ENCODE data around the gene SURF4. TPM values are rescaled to one million over a fixed set of nuclear protein-coding genes. Genes with fewer than 3 reads are reported as not detected.

The SURF4 gene
- total RNA-seq, 4 donors from 2014 or later, result 141 to 266 (median 230) TPM

DNA sequence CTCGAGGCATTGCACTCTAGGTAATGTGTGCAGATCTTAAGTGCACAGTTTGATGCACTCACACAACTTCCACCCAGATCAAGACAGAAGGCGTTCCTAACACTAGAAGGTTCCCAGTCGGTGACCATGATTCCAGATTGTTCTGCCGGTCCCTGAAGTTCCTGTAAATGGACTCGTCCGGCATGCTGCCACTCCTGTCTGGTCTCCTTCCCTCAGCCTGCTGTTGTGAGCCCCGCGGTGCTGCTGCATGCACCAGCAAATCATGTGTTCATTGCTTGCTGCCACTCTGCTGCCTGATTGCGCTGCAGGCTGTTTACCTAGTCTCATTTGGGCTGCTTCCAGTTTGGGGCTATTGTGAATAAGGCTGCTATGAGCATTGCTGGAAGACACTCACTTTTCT, 11.8 kb upstream of the SURF4 start:
- TF ChIP-seq CTCF (IDR thresholded peaks at IDR 0.05), result no peak
- DNase-seq (ENCODE audit: low spot score) (no peak), ATAC-seq (ENCODE audit: low FRiP score) (no peak)

DNA sequence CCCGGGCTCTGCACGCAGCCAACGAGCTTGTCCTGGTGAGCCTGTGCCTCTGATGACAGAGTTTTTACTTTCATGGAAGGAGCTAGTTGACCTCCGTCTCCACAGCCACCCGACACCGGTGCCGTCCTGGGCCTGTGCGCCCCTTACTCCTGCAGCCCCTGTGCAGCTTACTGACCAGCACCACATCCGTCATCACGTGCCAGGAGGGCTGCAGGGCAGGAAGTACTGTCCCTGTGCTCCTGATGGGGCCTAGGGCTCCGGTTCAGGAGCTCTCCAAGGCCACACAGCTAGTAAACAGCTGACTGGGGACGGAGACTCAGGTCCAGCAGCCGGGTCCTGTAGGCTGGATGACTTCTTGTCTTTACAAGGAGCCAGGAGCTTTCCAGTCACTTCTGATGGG, 10.5 kb upstream of the SURF4 start:
- no peak for TF ChIP-seq CTCF (IDR thresholded peaks at IDR 0.05)
- ATAC-seq (ENCODE audit: low FRiP score), result no peak

DNA sequence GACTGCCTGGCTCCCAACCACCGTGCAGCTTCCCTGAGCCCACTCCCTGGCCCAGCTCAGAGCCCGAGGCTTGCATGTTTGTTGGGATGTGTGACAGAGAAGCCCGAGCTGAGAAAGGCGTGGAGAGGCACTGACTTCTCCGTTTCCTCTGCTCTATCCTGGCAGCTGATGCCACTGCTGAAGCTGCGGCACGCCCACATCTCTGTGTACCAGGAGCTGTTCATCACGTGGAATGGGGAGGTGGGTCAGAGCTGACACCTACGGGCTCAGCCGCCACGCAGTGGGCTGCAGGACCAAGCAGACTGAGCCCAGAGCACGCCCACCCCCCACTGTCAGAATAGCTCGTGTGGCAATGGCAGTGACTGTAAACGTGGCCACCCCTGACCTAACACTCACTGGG, 9.6 kb upstream of the SURF4 start:
- TF ChIP-seq CTCF (IDR thresholded peaks at IDR 0.05), result no peak
- ATAC-seq (ENCODE audit: low FRiP score), result no peak
- no peak for DNase-seq (ENCODE audit: low spot score)

More for the DNA sequence above, 10.5 kb upstream of the SURF4 start:
- no peak for DNase-seq (ENCODE audit: low spot score)

GRCh38 chr9:133384736-133385321, 9.0 kb upstream of the SURF4 start:
- TF ChIP-seq CTCF (IDR thresholded peaks at IDR 0.05), result no peak

DNA sequence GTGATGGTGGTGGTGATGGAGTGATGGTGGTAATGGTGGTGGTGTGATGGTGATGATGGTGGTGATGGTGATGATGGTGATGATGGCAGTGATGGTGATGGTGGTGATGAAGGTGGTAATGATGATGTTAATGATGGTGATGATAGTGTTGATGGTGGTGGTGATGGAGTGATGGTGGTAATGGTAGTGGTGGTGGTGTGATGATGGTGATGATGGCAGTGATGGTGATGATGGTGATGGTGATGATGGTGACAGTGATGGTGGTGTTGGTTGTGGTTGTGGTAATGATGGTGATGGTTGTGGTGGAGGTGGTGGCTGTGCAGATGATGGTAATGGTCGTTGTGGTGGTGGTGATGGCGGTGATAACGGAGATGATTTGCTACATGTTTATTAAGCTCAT, 7.6 kb upstream of the SURF4 start:
- no peak for DNase-seq (ENCODE audit: low spot score)
- no peak for TF ChIP-seq CTCF (IDR thresholded peaks at IDR 0.05)
- ATAC-seq (ENCODE audit: low FRiP score), result no peak

More at GRCh38 chr9:133384736-133385321, 9.0 kb upstream of the SURF4 start:
- DNase-seq (ENCODE audit: low spot score), result no peak
- ATAC-seq (ENCODE audit: low FRiP score), result no peak

DNA sequence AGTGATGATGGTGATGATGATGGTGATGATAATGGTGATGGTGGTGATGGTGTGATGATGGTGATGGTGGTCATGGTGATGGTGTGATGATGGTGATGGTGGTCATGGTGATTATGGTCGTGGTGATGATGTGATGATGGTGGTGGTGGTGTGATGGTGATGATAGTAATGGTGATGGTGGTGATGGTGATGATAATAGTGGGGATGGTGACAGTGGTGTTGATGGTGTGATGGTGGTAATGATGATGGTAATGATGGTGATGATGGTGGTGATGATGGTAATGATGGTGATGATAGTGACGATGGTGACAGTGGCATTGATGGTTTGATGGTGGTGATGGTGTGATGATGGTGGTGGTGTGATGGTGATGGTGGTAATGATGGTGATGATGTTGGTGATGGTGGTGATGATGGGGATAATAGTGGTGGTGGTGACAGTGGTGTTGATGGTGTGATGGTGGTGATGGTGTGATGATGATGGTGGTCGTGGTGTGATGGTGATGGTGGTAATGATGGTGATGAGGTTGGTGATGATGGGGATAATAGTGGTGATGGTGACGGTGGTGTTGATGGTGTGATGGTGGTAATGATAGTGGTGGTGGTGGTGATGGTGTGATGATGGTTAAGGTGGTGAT, 6.8 kb upstream of the SURF4 start:
- DNase-seq (ENCODE audit: low spot score) (no peak), ATAC-seq (ENCODE audit: low FRiP score) (no peak)
- no peak for TF ChIP-seq CTCF (IDR thresholded peaks at IDR 0.05)

DNA sequence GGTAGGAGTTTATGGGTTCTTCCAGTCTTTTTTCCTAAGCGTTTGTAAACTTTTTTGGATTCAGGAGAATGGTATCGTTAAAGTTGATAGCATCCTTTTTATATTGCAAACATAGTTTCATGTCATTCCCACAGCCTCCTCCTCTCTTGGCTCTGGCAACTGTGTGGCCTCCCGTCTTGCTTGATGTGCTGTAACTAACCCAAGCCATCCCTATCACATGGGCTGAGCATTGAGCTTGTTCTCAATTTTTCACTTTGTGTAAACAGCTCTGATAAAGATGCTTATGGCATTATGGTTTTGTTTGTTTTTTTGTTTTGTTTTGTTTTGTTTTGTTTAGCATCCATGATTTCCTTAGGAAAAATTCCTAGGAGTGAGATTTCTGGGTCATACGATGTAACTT, 4.9 kb upstream of the SURF4 start:
- ATAC-seq (ENCODE audit: low FRiP score) (no peak), DNase-seq (ENCODE audit: low spot score) (no peak)
- no peak for TF ChIP-seq CTCF (IDR thresholded peaks at IDR 0.05)
